Liver (tissue), 9 donors: ENCODE data around the gene PDGFA. TPM values are rescaled to one million over a fixed set of nuclear protein-coding genes. Genes with fewer than 3 reads are reported as not detected.

ENCODE experiments used
- DNase-seq: peaks from one replicate; pipeline ENCODE4 v3.0.0-alpha.2; 2017; ENCODE audit warnings: low spot score
- H3K27ac ChIP-seq, 2 donors: one replicate each; pipeline ENCODE4 v1.7.0; 2013; ENCODE audit warnings: inconsistent platforms in 2 of 2, low read length in 2 of 2, control low read depth in 1 of 2, low read depth in 1 of 2, mild to moderate bottlenecking in 1 of 2
- H3K27me3 ChIP-seq, 4 donors: one replicate each; pipeline versions ENCODE4 v1.6.1 to v1.7.0; 2013; ENCODE audit warnings: low read length in 3 of 4, inconsistent platforms in 1 of 4, mild to moderate bottlenecking in 1 of 4, moderate library complexity in 1 of 4; ENCODE audit not compliant: control insufficient read depth in 4 of 4, insufficient read depth in 4 of 4
- H3K36me3 ChIP-seq, 4 donors: one replicate each; pipeline versions ENCODE4 v1.6.1 to v1.7.0; 2013; ENCODE audit warnings: low read length in 3 of 4, mild to moderate bottlenecking in 3 of 4, low read depth in 1 of 4, moderate library complexity in 1 of 4; ENCODE audit not compliant: control insufficient read depth in 4 of 4, insufficient read depth in 3 of 4
- H3K4me1 ChIP-seq, 4 donors: one replicate each; pipeline versions ENCODE4 v1.6.1 to v1.7.0; 2013; ENCODE audit warnings: low read length in 3 of 4, mild to moderate bottlenecking in 3 of 4, moderate library complexity in 1 of 4; ENCODE audit not compliant: control insufficient read depth in 4 of 4, insufficient read depth in 4 of 4
- H3K4me3 ChIP-seq, 3 donors: one replicate each; pipeline versions ENCODE4 v1.6.1 to v1.7.0; 2013; ENCODE audit warnings: low read length in 3 of 3, control low read depth in 1 of 3, low read depth in 1 of 3, mild to moderate bottlenecking in 1 of 3
- H3K9ac ChIP-seq, 2 donors: one replicate each; pipeline ENCODE4 v1.7.0; 2013; ENCODE audit warnings: low read length in 2 of 2, mild to moderate bottlenecking in 2 of 2, moderate library complexity in 2 of 2, control low read depth in 1 of 2, low read depth in 1 of 2
- H3K9me3 ChIP-seq, 4 donors: one replicate each; pipeline versions ENCODE4 v1.6.1 to v1.7.0; 2013; ENCODE audit warnings: low read length in 3 of 4; ENCODE audit not compliant: control insufficient read depth in 4 of 4
- EGR1 ChIP-seq, 2 donors: IDR thresholded peaks; 2 replicates each; pipeline ENCODE4 v1.6.1; 2016 to 2018; ENCODE audit warnings: antibody characterized with exemption in 2 of 2, low read depth in 2 of 2
- GABPA ChIP-seq, 2 donors: IDR thresholded peaks in 1 of 2; conservative IDR thresholded peaks in 1 of 2; 2 replicates each; pipeline ENCODE4 v1.6.1; 2016; ENCODE audit warnings: antibody characterized with exemption in 2 of 2, mild to moderate bottlenecking in 1 of 2, moderate library complexity in 1 of 2
- HNF4A ChIP-seq, 2 donors: conservative IDR thresholded peaks; 2 replicates each; pipeline ENCODE4 v1.6.1; 2016; ENCODE audit warnings: antibody characterized with exemption in 2 of 2, mild to moderate bottlenecking in 2 of 2
- HNF4G ChIP-seq: IDR thresholded peaks from 2 replicates; pipeline ENCODE4 v1.6.1; 2016; ENCODE audit warnings: antibody characterized with exemption
- JUND ChIP-seq, 2 donors: IDR thresholded peaks; 2 replicates each; pipeline ENCODE4 v1.6.1; 2016; ENCODE audit warnings: antibody characterized with exemption in 2 of 2
- NR2F2 ChIP-seq: IDR thresholded peaks from 2 replicates; pipeline ENCODE4 v1.6.1; 2016; ENCODE audit warnings: antibody characterized with exemption
- RAD21 ChIP-seq, 2 donors: IDR thresholded peaks; 2 replicates each; pipeline ENCODE4 v1.6.1; 2016; ENCODE audit warnings: antibody characterized with exemption in 2 of 2, mild to moderate bottlenecking in 2 of 2
- RXRA ChIP-seq, 2 donors: IDR thresholded peaks; 2 replicates each; pipeline ENCODE4 v1.6.1; 2017 to 2018; ENCODE audit warnings: antibody characterized with exemption in 2 of 2, mild to moderate bottlenecking in 1 of 2
- SP1 ChIP-seq: IDR thresholded peaks from 2 replicates; pipeline ENCODE4 v1.6.1; 2018; ENCODE audit warnings: antibody characterized with exemption, mild to moderate bottlenecking
- TAF1 ChIP-seq: conservative IDR thresholded peaks from 2 replicates; pipeline ENCODE4 v1.6.1; 2016; ENCODE audit warnings: antibody characterized with exemption, mild to moderate bottlenecking
- YY1 ChIP-seq: IDR thresholded peaks from 2 replicates; pipeline ENCODE4 v1.6.1; 2016; ENCODE audit warnings: antibody characterized with exemption, mild to moderate bottlenecking
- WGBS: extraction: QIAGEN DNeasy Blood & Tissue Kit; methylation state at CpG from one replicate; pipeline ENCODE4 v1.1.7; 2013; 5-methylcytosine and 5-hydroxymethylcytosine counted together
- polyA plus RNA-seq, 2 donors: library from polyadenylated mRNA; stranded (reverse) in 1 of 2; unstranded in 1 of 2; fragments of 200-250 nt in 1 of 2; fragments of >200 nt in 1 of 2; fragmentation: Nextera tagmentation in 1 of 2; extraction: Ambion mirVana in 1 of 2; gene quantifications; one replicate each; pipeline versions ENCODE4 v1.2.1 to v1.2.3, GENCODE V29; 2013 to 2015
- total RNA-seq, 2 donors: library from RNA; depleted of rRNA; stranded (reverse); fragments of >200 nt; gene quantifications; one replicate each; pipeline ENCODE4 v1.2.3, GENCODE V29; 2014
- TF ChIP-seq, protein P1 (sequence below): IDR thresholded peaks from 2 replicates; pipeline ENCODE4 v1.6.1; 2016; ENCODE audit warnings: antibody characterized with exemption
- TF ChIP-seq, protein P2 (sequence below): fragments of 150-350 bp; IDR thresholded peaks from 2 replicates; pipeline ENCODE4 v1.5.1; 2017; ENCODE audit warnings: improper control_type of control experiment, low read depth, low read length; ENCODE audit not compliant: missing input control
- donor health status: healthy.
- donor health status: healthy.
- donor health status: healthy.
- donor health status: healthy.
- donor health status: healthy.

The PDGFA gene
- total and polyA plus RNA-seq, 4 donors, result 1.4 to 5.1 (median 2.0) TPM

GRCh38 chr7:491292-491957 is 28.2 kb downstream of the PDGFA start:
- TF ChIP-seq JUND (IDR thresholded peaks at IDR 0.05) (no peak), SP1 (no peak), RXRA (IDR thresholded peaks at IDR 0.05) (no peak), HNF4A (conservative IDR thresholded peaks at IDR 0.05) (no peak), YY1 (no peak), NR2F2 (no peak), RAD21 (IDR thresholded peaks at IDR 0.05) (no peak), GABPA (IDR thresholded peaks at IDR 0.05 in 1 of 2, conservative IDR thresholded peaks at IDR 0.05 in 1 of 2) (no peak), TAF1 (no peak)
- TF ChIP-seq, protein P1, sequence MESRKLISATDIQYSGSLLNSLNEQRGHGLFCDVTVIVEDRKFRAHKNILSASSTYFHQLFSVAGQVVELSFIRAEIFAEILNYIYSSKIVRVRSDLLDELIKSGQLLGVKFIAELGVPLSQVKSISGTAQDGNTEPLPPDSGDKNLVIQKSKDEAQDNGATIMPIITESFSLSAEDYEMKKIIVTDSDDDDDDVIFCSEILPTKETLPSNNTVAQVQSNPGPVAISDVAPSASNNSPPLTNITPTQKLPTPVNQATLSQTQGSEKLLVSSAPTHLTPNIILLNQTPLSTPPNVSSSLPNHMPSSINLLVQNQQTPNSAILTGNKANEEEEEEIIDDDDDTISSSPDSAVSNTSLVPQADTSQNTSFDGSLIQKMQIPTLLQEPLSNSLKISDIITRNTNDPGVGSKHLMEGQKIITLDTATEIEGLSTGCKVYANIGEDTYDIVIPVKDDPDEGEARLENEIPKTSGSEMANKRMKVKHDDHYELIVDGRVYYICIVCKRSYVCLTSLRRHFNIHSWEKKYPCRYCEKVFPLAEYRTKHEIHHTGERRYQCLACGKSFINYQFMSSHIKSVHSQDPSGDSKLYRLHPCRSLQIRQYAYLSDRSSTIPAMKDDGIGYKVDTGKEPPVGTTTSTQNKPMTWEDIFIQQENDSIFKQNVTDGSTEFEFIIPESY, result no peak
- TF ChIP-seq, protein P2, sequence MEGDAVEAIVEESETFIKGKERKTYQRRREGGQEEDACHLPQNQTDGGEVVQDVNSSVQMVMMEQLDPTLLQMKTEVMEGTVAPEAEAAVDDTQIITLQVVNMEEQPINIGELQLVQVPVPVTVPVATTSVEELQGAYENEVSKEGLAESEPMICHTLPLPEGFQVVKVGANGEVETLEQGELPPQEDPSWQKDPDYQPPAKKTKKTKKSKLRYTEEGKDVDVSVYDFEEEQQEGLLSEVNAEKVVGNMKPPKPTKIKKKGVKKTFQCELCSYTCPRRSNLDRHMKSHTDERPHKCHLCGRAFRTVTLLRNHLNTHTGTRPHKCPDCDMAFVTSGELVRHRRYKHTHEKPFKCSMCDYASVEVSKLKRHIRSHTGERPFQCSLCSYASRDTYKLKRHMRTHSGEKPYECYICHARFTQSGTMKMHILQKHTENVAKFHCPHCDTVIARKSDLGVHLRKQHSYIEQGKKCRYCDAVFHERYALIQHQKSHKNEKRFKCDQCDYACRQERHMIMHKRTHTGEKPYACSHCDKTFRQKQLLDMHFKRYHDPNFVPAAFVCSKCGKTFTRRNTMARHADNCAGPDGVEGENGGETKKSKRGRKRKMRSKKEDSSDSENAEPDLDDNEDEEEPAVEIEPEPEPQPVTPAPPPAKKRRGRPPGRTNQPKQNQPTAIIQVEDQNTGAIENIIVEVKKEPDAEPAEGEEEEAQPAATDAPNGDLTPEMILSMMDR, result no peak
- DNase-seq, result no peak
- H3K36me3 ChIP-seq, result no peaks in the 10 kb centered on the region
- no peak overlapping the region for H3K9ac ChIP-seq
- WGBS, result 90% methylated on average over 22 of the region's 22 CpGs
- H3K9me3 ChIP-seq, result no peaks in the 10 kb centered on the region
- no peak overlapping the region for H3K27ac ChIP-seq
- H3K4me1 ChIP-seq, result no peaks in the 10 kb centered on the region
- H3K27me3 ChIP-seq, result no peaks in the 10 kb centered on the region
- no peak overlapping the region for H3K4me3 ChIP-seq

DNA sequence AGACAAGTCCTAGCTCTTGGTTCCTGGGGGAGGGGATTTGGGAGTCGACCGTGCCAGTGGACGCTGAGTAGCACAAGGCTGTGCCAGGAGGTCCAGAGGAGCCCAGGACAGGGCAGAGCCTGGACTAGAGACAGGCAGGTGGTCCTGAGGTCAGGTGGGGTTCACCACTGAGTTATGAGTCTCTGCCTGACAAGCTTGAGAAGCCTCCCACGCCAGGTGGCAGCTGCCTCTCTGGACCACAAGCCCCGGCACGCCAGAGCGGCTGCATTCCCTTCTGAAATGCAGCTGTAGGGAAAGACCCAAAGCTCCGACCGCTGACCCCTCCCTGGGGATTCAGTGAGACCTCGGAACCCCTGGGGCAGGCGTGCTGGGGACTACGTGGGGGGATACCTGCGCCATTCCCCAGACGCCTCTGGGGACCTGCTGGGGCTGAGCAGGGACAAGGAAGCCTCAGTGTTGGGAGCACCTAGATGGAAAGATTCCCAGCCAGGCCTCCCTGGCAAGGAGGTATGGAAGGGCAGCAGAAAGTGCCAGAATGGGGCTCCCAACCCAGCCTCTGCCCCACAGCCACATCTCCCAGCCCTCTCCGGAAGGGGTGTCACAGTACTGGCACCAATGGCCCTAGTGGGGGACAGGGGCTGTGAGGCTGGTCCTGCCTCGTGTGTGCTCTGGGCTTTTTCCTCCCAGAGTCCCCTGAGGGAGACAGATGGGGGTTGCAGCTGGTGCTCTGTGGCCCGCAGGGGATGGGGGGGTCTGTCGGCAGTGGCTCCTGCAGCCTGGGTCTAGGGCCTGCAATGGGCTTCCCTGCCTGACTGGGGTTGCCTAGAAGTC is 29.0 kb downstream of the PDGFA start:
- Histone ChIP-seq H3K36me3 (no peaks in the 10 kb centered on the region), H3K27me3 (no peaks in the 10 kb centered on the region), H3K4me3 (no peak overlapping the region), H3K9me3 (no peaks in the 10 kb centered on the region), H3K4me1 (no peaks in the 10 kb centered on the region), H3K9ac (no peak overlapping the region), H3K27ac (no peak overlapping the region)
- DNase-seq, result no peak
- TF ChIP-seq, protein P1, result no peak
- TF ChIP-seq HNF4A (conservative IDR thresholded peaks at IDR 0.05), result no peak
- no peak for TF ChIP-seq SP1
- no peak for TF ChIP-seq JUND (IDR thresholded peaks at IDR 0.05)
- no peak for TF ChIP-seq EGR1 (IDR thresholded peaks at IDR 0.05; ENCODE audit: low read depth in 2 of 2)
- TF ChIP-seq TAF1, result no peak
- TF ChIP-seq, protein P2, result no peak
- TF ChIP-seq HNF4G, result no peak
- TF ChIP-seq RXRA (IDR thresholded peaks at IDR 0.05), result no peak
- WGBS, result 93% methylated on average over 18 of the region's 18 CpGs
